ENCODE data around the gene SCN5A.

Gene SCN5A

GRCh38 chr3:38522002-38522401 lies 127.5 kb downstream of the SCN5A start:
- no peak overlapping the region for H3K9ac ChIP-seq (ENCODE audit: low read length)
- no peaks in the 10 kb centered on the region for H3K9me3 ChIP-seq (ENCODE audit: low read length)
- peaks cover 30% of the 10 kb centered on the region for H3K36me3 ChIP-seq (ENCODE audit: insufficient read depth, low read length)
- no peak overlapping the region for H3K4me3 ChIP-seq (ENCODE audit: low read depth in 1 of 2, low read length in 2 of 2)
- peaks cover 4% of the 10 kb centered on the region for H3K4me1 ChIP-seq (ENCODE audit: insufficient read depth, low read length)
- no peaks in the 10 kb centered on the region for H3K27me3 ChIP-seq (ENCODE audit: control insufficient read depth in 1 of 2, insufficient read depth in 2 of 2, low read length in 2 of 2)
- H3K27ac ChIP-seq (ENCODE audit: low read depth, low read length), result no peak overlapping the region

- Histone ChIP-seq H3K27me3 (ENCODE audit: control insufficient read depth in 1 of 2, insufficient read depth in 2 of 2, low read length in 2 of 2) (no peaks in the 10 kb centered on the region), H3K36me3 (ENCODE audit: insufficient read depth, low read length) (peaks cover 24% of the 10 kb centered on the region), H3K9me3 (ENCODE audit: low read length) (no peaks in the 10 kb centered on the region), H3K4me3 (ENCODE audit: low read depth in 1 of 2, low read length in 2 of 2) (no peak overlapping the region), H3K9ac (ENCODE audit: low read length) (no peak overlapping the region), H3K4me1 (ENCODE audit: insufficient read depth, low read length) (peaks cover 4% of the 10 kb centered on the region), H3K27ac (ENCODE audit: low read depth, low read length) (no peak overlapping the region)
These were observed 128.0 kb downstream of the SCN5A start for GRCh38 chr3:38521391-38521987.

DNA sequence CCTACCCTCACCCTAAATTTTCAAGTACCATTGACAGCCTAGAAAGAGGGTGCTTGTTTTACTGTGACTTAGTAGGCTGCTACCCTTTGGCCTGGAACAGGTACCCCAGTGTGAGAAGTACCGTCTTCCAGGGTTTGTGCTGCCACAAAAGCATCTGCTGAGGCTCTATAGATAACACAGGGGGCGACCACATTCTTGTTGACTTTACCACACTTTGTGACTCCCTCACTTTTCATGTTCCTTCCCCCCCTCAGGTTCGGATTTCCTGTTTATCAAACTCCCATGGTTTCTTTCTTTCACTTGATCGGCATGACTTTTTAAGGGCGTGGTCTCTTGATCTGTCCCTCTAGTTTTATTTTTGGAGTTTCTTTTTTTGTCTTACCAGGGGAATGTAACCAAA lies 129.8 kb downstream of the SCN5A start:
- no peak overlapping the region for H3K27ac ChIP-seq (ENCODE audit: low read depth, low read length)
- H3K9me3 ChIP-seq (ENCODE audit: low read length), result no peaks in the 10 kb centered on the region
- no peaks in the 10 kb centered on the region for H3K27me3 ChIP-seq (ENCODE audit: control insufficient read depth in 1 of 2, insufficient read depth in 2 of 2, low read length in 2 of 2)
- H3K36me3 ChIP-seq (ENCODE audit: insufficient read depth, low read length), result peaks cover 10% of the 10 kb centered on the region
- no peak overlapping the region for H3K9ac ChIP-seq (ENCODE audit: low read length)
- H3K4me3 ChIP-seq (ENCODE audit: low read depth in 1 of 2, low read length in 2 of 2), result no peak overlapping the region
- peaks cover 4% of the 10 kb centered on the region for H3K4me1 ChIP-seq (ENCODE audit: insufficient read depth, low read length)

DNA sequence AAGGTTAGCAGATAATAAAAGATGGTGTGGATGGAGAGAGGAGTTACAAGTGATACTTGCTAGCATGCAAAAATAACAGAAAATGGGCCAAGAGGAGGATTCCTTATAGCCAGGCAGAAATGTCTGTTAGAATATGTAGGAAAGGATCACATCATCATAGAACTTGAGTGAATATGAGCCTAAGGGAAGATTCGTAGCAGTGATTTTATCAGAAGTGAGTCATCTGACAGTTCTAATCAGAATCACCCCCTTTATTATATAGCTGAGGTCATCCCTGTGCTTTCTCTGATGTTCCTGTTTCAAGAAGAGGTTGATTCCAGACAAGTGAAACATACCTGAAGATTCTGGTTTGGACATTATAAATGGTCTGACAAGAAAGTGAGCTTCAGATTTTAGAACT lies 130.5 kb downstream of the SCN5A start:
- no peaks in the 10 kb centered on the region for H3K9me3 ChIP-seq (ENCODE audit: low read length)
- no peaks in the 10 kb centered on the region for H3K27me3 ChIP-seq (ENCODE audit: control insufficient read depth in 1 of 2, insufficient read depth in 2 of 2, low read length in 2 of 2)
- no peak overlapping the region for H3K9ac ChIP-seq (ENCODE audit: low read length)
- H3K4me3 ChIP-seq (ENCODE audit: low read depth in 1 of 2, low read length in 2 of 2), result no peak overlapping the region
- no peak overlapping the region for H3K27ac ChIP-seq (ENCODE audit: low read depth, low read length)
- H3K36me3 ChIP-seq (ENCODE audit: insufficient read depth, low read length), result peaks cover 8% of the 10 kb centered on the region
- peaks cover 4% of the 10 kb centered on the region for H3K4me1 ChIP-seq (ENCODE audit: insufficient read depth, low read length)

GRCh38 chr3:38516669-38517068 lies 132.8 kb downstream of the SCN5A start:
- Histone ChIP-seq H3K27ac (ENCODE audit: low read depth, low read length) (no peak overlapping the region), H3K4me3 (ENCODE audit: low read depth in 1 of 2, low read length in 2 of 2) (no peak overlapping the region), H3K9ac (ENCODE audit: low read length) (no peak overlapping the region), H3K27me3 (ENCODE audit: control insufficient read depth in 1 of 2, insufficient read depth in 2 of 2, low read length in 2 of 2) (no peaks in the 10 kb centered on the region), H3K4me1 (ENCODE audit: insufficient read depth, low read length) (peaks cover 4% of the 10 kb centered on the region), H3K36me3 (ENCODE audit: insufficient read depth, low read length) (peaks cover 12% of the 10 kb centered on the region), H3K9me3 (ENCODE audit: low read length) (no peaks in the 10 kb centered on the region)

GRCh38 chr3:38515367-38515766 lies 134.1 kb downstream of the SCN5A start:
- H3K9ac ChIP-seq (ENCODE audit: low read length), result no peak overlapping the region
- peaks cover 12% of the 10 kb centered on the region for H3K36me3 ChIP-seq (ENCODE audit: insufficient read depth, low read length)
- no peaks in the 10 kb centered on the region for H3K27me3 ChIP-seq (ENCODE audit: control insufficient read depth in 1 of 2, insufficient read depth in 2 of 2, low read length in 2 of 2)
- H3K9me3 ChIP-seq (ENCODE audit: low read length), result no peaks in the 10 kb centered on the region
- H3K4me1 ChIP-seq (ENCODE audit: insufficient read depth, low read length), result no peaks in the 10 kb centered on the region
- H3K27ac ChIP-seq (ENCODE audit: low read depth, low read length), result no peak overlapping the region
- H3K4me3 ChIP-seq (ENCODE audit: low read depth in 1 of 2, low read length in 2 of 2), result no peak overlapping the region

- H3K36me3 ChIP-seq (ENCODE audit: insufficient read depth, low read length), result peaks cover 21% of the 10 kb centered on the region
These were observed 137.9 kb downstream of the SCN5A start for GRCh38 chr3:38511546-38511945.

GRCh38 chr3:38510631-38511030 lies 138.9 kb downstream of the SCN5A start:
- peaks cover 24% of the 10 kb centered on the region for H3K36me3 ChIP-seq (ENCODE audit: insufficient read depth, low read length)
- no peaks in the 10 kb centered on the region for H3K9me3 ChIP-seq (ENCODE audit: low read length)
- no peak overlapping the region for H3K27ac ChIP-seq (ENCODE audit: low read depth, low read length)
- no peak overlapping the region for H3K4me3 ChIP-seq (ENCODE audit: low read depth in 1 of 2, low read length in 2 of 2)
- no peaks in the 10 kb centered on the region for H3K4me1 ChIP-seq (ENCODE audit: insufficient read depth, low read length)
- no peak overlapping the region for H3K9ac ChIP-seq (ENCODE audit: low read length)
- H3K27me3 ChIP-seq (ENCODE audit: control insufficient read depth in 1 of 2, insufficient read depth in 2 of 2, low read length in 2 of 2), result no peaks in the 10 kb centered on the region

More at GRCh38 chr3:38511546-38511945, 137.9 kb downstream of the SCN5A start:
- H3K4me1 ChIP-seq (ENCODE audit: insufficient read depth, low read length), result no peaks in the 10 kb centered on the region
- H3K9ac ChIP-seq (ENCODE audit: low read length), result no peak overlapping the region
- no peaks in the 10 kb centered on the region for H3K27me3 ChIP-seq (ENCODE audit: control insufficient read depth in 1 of 2, insufficient read depth in 2 of 2, low read length in 2 of 2)
- no peaks in the 10 kb centered on the region for H3K9me3 ChIP-seq (ENCODE audit: low read length)
- no peak overlapping the region for H3K27ac ChIP-seq (ENCODE audit: low read depth, low read length)
- H3K4me3 ChIP-seq (ENCODE audit: low read depth in 1 of 2, low read length in 2 of 2), result no peak overlapping the region

GRCh38 chr3:38509732-38510131 lies 139.8 kb downstream of the SCN5A start:
- no peaks in the 10 kb centered on the region for H3K4me1 ChIP-seq (ENCODE audit: insufficient read depth, low read length)

GRCh38 chr3:38507120-38507519 lies 142.4 kb downstream of the SCN5A start:
- Histone ChIP-seq H3K4me1 (ENCODE audit: insufficient read depth, low read length) (no peaks in the 10 kb centered on the region), H3K27me3 (ENCODE audit: control insufficient read depth in 1 of 2, insufficient read depth in 2 of 2, low read length in 2 of 2) (no peaks in the 10 kb centered on the region), H3K9ac (ENCODE audit: low read length) (no peak overlapping the region), H3K4me3 (ENCODE audit: low read depth in 1 of 2, low read length in 2 of 2) (no peak overlapping the region), H3K27ac (ENCODE audit: low read depth, low read length) (no peak overlapping the region), H3K9me3 (ENCODE audit: low read length) (no peaks in the 10 kb centered on the region), H3K36me3 (ENCODE audit: insufficient read depth, low read length) (peaks cover 28% of the 10 kb centered on the region)

More at GRCh38 chr3:38509732-38510131, 139.8 kb downstream of the SCN5A start:
- H3K36me3 ChIP-seq (ENCODE audit: insufficient read depth, low read length), result peaks cover 24% of the 10 kb centered on the region
- H3K9ac ChIP-seq (ENCODE audit: low read length), result no peak overlapping the region
- H3K27me3 ChIP-seq (ENCODE audit: control insufficient read depth in 1 of 2, insufficient read depth in 2 of 2, low read length in 2 of 2), result no peaks in the 10 kb centered on the region
- H3K4me3 ChIP-seq (ENCODE audit: low read depth in 1 of 2, low read length in 2 of 2), result no peak overlapping the region
- H3K27ac ChIP-seq (ENCODE audit: low read depth, low read length), result no peak overlapping the region
- no peaks in the 10 kb centered on the region for H3K9me3 ChIP-seq (ENCODE audit: low read length)

GRCh38 chr3:38500688-38501417 lies 148.6 kb downstream of the SCN5A start:
- Histone ChIP-seq H3K9ac (ENCODE audit: low read length) (no peak overlapping the region), H3K27me3 (ENCODE audit: control insufficient read depth in 1 of 2, insufficient read depth in 2 of 2, low read length in 2 of 2) (no peaks in the 10 kb centered on the region), H3K27ac (ENCODE audit: low read depth, low read length) (no peak overlapping the region), H3K4me1 (ENCODE audit: insufficient read depth, low read length) (peaks cover 5% of the 10 kb centered on the region), H3K9me3 (ENCODE audit: low read length) (no peaks in the 10 kb centered on the region), H3K4me3 (ENCODE audit: low read depth in 1 of 2, low read length in 2 of 2) (no peak overlapping the region), H3K36me3 (ENCODE audit: insufficient read depth, low read length) (peaks cover 17% of the 10 kb centered on the region)
